Chondrocyte (in vitro differentiated cells): Measurements from ENCODE around the gene CNNM4. TPM values are rescaled to one million over a fixed set of nuclear protein-coding genes. Genes with fewer than 3 reads are reported as not detected.

Experiments
- DNase-seq: peaks from one replicate; pipeline ENCODE4 v3.0.0; 2021; ENCODE audit warnings: mixed read lengths, low spot score
- H3K27ac Mint-ChIP-seq: one replicate; pipeline ENCODE4 v1.8.0; 2021; ENCODE audit warnings: mild to moderate bottlenecking, moderate library complexity, mixed read lengths; ENCODE audit not compliant: unreplicated experiment
- H3K27me3 Mint-ChIP-seq: 2 replicates; pipeline ENCODE4 v1.8.0; 2021; ENCODE audit warnings: low read depth, mixed read lengths
- H3K36me3 Mint-ChIP-seq: 2 replicates; pipeline ENCODE4 v1.8.0; 2021; ENCODE audit warnings: low read depth, mixed read lengths
- H3K4me1 Mint-ChIP-seq: 2 replicates; pipeline ENCODE4 v1.8.0; 2021; ENCODE audit warnings: low read depth, mild to moderate bottlenecking, mixed read lengths
- H3K4me3 Mint-ChIP-seq: one replicate; pipeline ENCODE4 v1.8.0; 2021; ENCODE audit warnings: mild to moderate bottlenecking, moderate library complexity, mixed read lengths; ENCODE audit not compliant: unreplicated experiment
- H3K9me3 Mint-ChIP-seq: 2 replicates; pipeline ENCODE4 v1.8.0; 2021; ENCODE audit warnings: low read depth, mixed read lengths
- CTCF ChIP-seq: fragments of 200-600 bp; sonication (generic); IDR thresholded peaks from 2 replicates; pipeline ENCODE4 v1.5.0; 2021; ENCODE audit warnings: antibody characterized with exemption, mild to moderate bottlenecking, moderate library complexity
- long read RNA-seq: library from polyadenylated mRNA; stranded (forward); transcript quantifications from one replicate; pipeline ENCODE4 v2.0.0, GENCODE V29; 2021
- total RNA-seq: library from RNA; stranded (reverse); gene quantifications from 3 replicates; pipeline ENCODE4 v1.2.1, GENCODE V29; 2021

The CNNM4 gene
- 7.6 to 8.3 TPM (median 7.7 TPM) in 3 replicates for total RNA-seq
- long read RNA-seq, full-length matches to known transcripts = 8 of 9 reads
- long read RNA-seq, partial matches to known transcripts = 1 of 9 reads
- long read RNA-seq, other reads (novel, unspliced or antisense) = 0 of 9 reads

GRCh38 chr2:96760036-96760985, at the start of gene CNNM4:
CNNM4 (plus strand) TSS chr2:96760902; CDS start chr2:96761000, 98 bp downstream.
- Mint-ChIP-seq H3K27ac (peak within 1 kb of the TSS; percentile 83), H3K9me3 (no peaks in the 10 kb centered on the region), H3K4me3 (peak within 1 kb of the TSS; percentile 79), H3K27me3 (no peaks in the 10 kb centered on the region), H3K4me1 (peaks cover 44% of the 10 kb centered on the region), H3K36me3 (no peaks in the 10 kb centered on the region)
- DNase-seq = no peak
- TF ChIP-seq CTCF = no peak

DNA sequence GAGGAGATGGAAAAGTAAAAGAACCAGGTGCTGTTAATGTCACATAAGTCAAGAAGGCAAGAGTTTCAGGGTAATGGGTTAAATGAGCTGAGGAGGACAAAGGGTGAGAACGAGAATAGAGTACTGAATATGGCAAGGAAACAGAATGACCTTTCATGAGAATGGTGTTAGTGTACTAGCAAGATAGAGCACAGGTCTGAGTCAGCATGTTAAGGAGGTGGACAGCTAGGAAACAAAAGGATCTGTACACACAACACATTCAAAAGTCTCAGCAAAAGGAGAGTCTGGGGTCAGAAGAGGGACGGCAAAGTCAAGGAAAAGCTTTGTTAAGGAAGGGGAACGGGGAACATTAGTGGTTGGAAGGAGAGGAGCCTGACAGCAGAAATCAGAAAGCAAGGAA, 49.7 kb upstream of the CNNM4 start:
- Mint-ChIP-seq H3K27ac (no peak overlapping the region), H3K4me3 (no peak overlapping the region), H3K4me1 (no peaks in the 10 kb centered on the region), H3K9me3 (peaks cover 9% of the 10 kb centered on the region), H3K36me3 (peaks cover 49% of the 10 kb centered on the region), H3K27me3 (no peaks in the 10 kb centered on the region)
- no peak for TF ChIP-seq CTCF
- no peak for DNase-seq

- peaks cover 25% of the 10 kb centered on the region for H3K36me3 Mint-ChIP-seq
- H3K4me1 Mint-ChIP-seq = no peaks in the 10 kb centered on the region
- no peaks in the 10 kb centered on the region for H3K9me3 Mint-ChIP-seq
- no peak overlapping the region for H3K4me3 Mint-ChIP-seq
- no peak overlapping the region for H3K27ac Mint-ChIP-seq
- DNase-seq = no peak
- no peak for TF ChIP-seq CTCF
- H3K27me3 Mint-ChIP-seq = no peaks in the 10 kb centered on the region
Observed at GRCh38 chr2:96715658-96716057, 45.0 kb upstream of the CNNM4 start.

- no peak overlapping the region for H3K27ac Mint-ChIP-seq
- no peaks in the 10 kb centered on the region for H3K27me3 Mint-ChIP-seq
- H3K4me3 Mint-ChIP-seq = no peak overlapping the region
- no peaks in the 10 kb centered on the region for H3K9me3 Mint-ChIP-seq
- peaks cover 17% of the 10 kb centered on the region for H3K36me3 Mint-ChIP-seq
- no peak for DNase-seq
- TF ChIP-seq CTCF = no peak
- H3K4me1 Mint-ChIP-seq = no peaks in the 10 kb centered on the region
Observed at GRCh38 chr2:96716388-96716787, 44.3 kb upstream of the CNNM4 start.

GRCh38 chr2:96726131-96726530, 34.6 kb upstream of the CNNM4 start:
- no peak overlapping the region for H3K27ac Mint-ChIP-seq
- no peak for TF ChIP-seq CTCF
- DNase-seq = no peak
- peaks cover 15% of the 10 kb centered on the region for H3K4me1 Mint-ChIP-seq
- H3K36me3 Mint-ChIP-seq = peaks cover 22% of the 10 kb centered on the region
- no peaks in the 10 kb centered on the region for H3K9me3 Mint-ChIP-seq
- H3K27me3 Mint-ChIP-seq = no peaks in the 10 kb centered on the region
- no peak overlapping the region for H3K4me3 Mint-ChIP-seq
